Fibroblast of skin of left quadriceps (primary cell): ENCODE measurements around the gene FBXL13.

Experiments used
- DNase-seq, 2 experiments: peaks; one replicate each; pipeline ENCODE4 v3.0.0-alpha.2; 2013; ENCODE audit warnings: low read depth in 2 of 2

The FBXL13 gene

DNA sequence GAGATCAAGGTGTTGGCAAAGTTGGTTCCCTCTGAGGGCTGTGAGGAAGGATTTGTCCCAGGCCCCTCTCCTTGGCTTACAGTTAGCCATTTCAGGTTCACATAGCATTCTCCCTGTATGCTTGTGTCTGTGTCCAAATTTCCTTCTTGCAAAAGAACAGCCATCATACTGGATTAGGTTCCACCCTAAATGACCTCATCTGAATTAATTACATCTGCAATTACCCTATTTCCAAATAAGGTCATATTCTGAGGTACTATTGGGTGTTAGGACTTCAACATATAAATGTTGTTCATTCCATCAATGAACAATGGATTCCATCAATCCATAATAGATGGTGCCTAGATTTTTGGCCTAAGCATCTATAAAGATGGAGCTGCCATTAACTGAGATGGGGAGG lies 178.0 kb downstream of the FBXL13 start:
- no peak for DNase-seq

GRCh38 chr7:102895602-102896001 lies 179.0 kb downstream of the FBXL13 start:
- no peak for DNase-seq

DNA sequence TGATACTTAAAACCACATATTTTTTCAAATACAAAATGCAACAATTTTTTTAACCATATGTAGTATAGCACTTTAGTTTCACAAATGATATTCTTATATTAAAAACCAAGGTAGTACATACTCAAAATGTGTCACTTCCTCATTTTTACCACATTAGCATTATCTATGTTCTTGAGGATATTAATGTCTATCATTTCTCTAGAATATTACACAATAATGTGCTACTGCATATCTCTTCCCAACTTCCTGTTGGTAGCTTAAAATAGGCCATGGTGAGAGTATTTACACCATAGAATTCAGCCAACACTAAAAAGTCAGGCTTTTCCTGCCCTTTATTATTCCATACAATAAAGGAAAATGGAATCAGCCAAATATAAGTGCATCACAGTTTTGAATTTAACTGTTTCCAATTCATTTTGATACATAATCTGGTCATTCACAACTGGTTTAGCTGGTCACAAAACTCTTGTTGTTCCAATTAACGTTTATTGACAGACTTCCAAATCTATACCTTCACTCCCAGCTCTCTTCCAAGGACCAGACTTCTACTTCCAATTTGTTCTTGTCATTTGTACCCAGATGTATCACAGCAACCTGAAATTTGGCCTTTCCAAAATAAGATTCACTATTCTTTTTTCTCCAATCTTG lies 181.8 kb downstream of the FBXL13 start:
- DNase-seq = no peak

- peak; percentile 66 to 68 for DNase-seq
Observed at GRCh38 chr7:102891693-102892261, 182.8 kb downstream of the FBXL13 start.

- DNase-seq = no peak
Observed at GRCh38 chr7:102890971-102891692, 183.5 kb downstream of the FBXL13 start.

DNA sequence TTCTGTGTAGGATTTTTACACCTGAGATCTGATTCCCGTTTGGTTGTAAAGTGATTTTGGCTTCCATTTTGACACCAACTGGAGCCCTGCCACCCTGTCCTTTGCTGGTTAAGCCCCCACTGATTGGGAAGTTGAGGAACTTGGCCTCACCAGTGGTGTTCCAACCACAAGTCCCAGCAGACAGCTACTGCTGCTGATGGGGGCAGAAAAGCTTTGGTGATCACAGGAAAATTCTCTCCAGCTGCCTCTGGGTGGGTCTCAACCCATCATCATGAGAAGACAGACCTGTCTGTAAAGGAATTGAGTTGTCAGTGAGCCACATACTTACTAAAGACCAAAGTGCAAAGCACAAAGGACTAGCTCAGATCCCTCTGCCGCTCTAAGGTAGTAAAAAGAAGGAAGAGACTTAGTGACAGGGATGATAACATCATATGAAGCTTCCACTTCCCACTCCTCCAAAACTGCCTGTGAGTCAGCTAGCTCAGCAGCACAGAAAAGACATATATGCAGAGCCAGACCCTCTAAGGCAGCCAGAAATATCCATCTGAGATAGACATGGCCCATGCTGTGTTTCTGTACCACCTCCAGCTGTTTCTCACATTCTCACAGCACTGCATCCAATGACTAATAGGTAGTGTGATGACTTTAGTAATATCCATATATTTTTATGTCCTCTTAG lies 184.2 kb downstream of the FBXL13 start:
- peak; percentile 60 to 63 for DNase-seq

DNA sequence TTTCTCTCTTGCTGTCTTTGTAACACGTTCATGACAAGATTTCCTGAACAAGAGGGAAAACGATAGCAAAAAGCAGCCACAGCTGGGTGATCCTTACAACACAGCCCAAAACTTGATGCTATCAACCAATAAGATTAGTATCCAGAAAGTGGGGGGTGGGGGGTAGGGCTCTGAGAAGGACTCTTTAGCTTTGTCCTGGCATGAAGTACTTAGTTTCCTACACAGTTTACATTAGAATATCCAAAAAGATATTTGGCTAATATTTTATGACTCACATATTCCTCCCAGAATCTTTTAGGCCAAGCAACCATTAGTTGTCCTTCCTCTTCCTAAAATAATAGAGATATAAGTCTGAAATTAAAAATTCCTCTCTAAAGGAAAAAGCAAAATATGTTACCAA lies 184.7 kb downstream of the FBXL13 start:
- no peak for DNase-seq

- DNase-seq = no peak
Observed at GRCh38 chr7:102888561-102889233, 185.9 kb downstream of the FBXL13 start.

DNA sequence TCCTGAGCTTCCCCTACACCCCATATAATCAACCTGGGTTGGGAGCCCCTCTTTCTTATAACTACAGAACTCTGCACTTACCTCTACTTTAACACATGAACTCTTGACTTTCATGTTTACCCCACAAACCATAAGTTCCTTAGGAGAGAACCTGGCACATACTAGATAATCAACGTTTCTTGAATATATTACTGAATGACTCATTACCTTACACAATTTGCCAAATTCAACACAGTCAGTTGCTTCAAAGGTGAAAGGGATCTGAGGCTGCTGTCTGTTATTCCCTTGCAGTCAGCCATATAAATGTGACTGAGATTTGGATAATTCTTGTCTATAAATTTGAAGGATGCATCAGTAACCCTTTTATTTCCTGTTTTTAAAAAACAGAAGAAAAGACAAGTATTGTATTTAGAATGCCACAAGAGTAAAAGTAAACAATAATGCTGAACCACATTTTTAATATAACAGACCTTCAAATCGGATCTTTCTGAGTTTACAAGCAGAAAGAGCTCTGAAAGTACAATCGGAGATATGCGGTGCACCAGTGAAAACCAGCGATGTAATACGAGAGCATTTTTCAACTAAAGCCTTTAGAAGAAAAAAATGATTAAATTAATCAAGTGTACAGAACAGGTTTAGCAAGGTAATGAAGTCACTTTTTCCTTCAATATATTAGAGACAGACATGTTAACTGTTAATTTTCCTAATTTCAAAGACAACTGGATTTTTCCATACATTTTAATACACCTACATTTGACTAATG lies 191.3 kb downstream of the FBXL13 start:
- DNase-seq = no peak

- peak; percentile 96 to 97 for DNase-seq
Observed at GRCh38 chr7:102875700-102876295, 198.8 kb downstream of the FBXL13 start.

DNA sequence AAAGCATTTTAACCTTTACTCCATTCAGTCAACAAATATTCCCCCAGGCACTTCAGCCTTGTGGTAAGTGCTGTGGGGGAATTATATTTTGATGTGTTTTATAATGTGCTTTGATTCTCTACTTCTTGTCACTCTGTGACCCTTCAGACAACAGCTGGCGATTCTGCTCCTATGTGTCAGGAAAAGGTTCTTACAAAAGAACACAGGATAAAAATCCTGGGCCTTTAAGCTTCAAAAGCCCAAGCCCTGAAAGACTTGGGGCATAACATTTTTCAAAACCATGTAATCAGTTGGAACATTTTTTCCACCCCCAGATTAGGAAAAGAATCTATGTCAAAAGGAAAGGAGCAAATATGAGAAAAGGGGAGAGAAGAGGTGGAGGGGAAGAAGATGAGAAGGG lies 199.6 kb downstream of the FBXL13 start:
- no peak for DNase-seq

DNA sequence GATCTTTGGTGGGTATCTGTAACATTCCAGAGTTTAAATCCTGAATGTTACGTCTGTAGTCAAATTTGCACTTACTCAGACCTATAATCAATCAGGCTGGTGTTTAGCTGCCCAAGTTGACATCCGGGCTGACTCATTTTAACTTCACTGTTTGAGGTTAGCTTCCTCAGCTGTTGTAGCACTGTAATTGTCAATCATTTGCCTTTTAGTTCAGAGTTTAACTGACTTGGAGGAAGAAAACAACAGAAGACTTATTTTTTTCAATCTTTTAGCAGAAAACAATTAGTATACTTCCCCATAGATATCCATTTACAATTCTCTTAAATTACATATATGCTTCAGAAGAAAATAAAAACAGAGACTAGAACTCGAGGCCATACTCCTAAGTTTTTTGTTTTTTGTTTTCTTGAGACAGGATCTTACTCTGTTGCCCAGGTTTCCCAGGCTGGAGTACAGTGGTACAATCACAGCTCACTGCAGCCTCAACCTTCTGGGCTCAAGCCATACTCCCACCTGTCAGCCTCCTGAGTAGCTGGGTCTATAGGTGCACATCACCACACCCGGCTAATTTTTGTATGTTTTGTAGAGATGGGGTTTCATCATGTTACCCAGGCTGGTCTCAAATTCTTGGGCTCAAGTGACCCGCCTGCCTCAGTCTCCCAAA lies 200.3 kb downstream of the FBXL13 start:
- peak; percentile 56 to 66 for DNase-seq

DNA sequence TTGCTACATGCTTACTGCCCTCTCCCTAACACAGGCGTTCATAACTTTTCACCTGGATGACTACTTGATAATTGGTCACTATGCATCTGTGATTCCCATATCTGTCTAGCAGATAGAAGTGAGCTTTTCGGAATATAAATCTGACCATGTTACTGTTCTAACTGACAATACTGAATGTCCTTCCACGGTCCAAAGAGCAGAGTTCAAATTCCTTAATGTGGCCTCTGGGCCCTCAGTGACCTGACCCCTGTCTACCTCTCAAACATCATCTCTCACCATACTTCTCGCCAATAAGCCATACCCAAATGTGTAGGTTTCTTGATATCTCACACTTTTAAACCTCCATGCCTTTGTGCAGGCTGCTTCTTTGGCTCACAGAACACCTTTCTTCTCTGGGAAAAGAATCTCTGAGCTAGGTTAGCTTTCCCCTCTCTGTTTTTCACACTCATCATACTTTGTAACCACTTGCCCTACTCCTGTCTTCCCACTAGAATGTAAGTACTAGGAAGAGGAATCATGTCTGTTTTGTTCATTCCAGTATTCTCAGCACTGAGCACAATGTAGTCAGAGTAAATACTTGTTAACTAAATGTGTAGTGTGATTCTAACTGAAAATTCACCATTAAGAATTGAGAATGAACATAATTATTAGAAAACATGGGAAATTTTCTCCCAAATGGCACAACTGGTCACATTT lies 201.0 kb downstream of the FBXL13 start:
- no peak for DNase-seq

DNA sequence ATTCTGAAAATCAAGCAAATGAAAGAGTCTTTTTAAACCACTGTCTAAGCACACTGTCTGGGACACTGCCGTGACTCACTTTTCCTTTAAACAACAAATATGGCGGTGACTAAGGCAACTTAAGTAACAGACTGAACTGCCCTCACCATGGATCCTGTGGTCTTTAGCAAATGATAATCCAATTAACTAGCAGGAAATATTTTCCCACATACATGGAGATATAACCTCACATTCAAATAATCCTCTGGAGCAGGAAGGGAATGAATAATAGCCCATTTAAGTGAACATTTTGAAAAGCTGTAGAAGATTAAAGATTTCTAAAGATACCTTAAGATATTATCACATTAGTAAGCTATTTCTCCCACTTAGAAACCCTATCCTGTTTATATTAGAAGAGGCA lies 202.1 kb downstream of the FBXL13 start:
- peak; percentile 73 to 75 for DNase-seq

DNA sequence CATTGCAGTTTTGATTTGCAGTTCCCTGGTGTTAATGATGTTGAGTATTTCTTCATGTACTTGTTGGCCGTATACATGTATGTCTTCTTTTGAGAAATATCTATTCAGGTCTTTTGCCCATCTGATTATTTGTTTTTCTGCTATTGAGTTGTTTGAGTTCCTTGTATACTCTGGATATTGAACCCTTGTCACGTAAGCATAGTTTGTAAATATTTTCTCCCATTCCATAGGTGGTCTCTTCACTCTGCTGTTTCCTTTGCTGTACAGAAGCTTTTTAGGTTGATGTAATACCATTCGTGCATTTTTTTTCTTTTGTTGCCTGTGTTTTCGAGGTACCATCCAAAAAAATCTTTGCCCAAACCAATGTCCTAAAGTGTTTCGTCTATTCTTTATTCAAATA lies 205.4 kb downstream of the FBXL13 start:
- no peak for DNase-seq

GRCh38 chr7:102866535-102867215 lies 207.9 kb downstream of the FBXL13 start:
- no peak for DNase-seq

DNA sequence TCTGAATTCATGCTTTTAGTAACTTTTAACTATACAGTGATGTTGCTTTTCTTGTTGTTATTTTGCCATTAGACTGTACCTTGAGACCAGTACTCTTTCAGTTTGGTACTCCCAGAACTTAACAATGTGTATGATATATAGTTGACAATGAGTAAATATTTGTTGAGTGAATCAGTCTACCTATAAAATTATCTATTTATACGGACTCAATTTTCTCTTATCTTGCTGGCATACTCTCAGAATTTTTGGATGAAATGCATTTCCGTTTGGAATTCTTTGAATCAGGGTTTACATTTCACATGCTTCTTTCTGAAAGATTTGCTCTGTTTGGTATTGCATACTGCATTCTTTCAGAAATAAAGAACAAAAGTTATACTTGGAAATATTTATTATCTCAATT lies 209.6 kb downstream of the FBXL13 start:
- DNase-seq = no peak

DNA sequence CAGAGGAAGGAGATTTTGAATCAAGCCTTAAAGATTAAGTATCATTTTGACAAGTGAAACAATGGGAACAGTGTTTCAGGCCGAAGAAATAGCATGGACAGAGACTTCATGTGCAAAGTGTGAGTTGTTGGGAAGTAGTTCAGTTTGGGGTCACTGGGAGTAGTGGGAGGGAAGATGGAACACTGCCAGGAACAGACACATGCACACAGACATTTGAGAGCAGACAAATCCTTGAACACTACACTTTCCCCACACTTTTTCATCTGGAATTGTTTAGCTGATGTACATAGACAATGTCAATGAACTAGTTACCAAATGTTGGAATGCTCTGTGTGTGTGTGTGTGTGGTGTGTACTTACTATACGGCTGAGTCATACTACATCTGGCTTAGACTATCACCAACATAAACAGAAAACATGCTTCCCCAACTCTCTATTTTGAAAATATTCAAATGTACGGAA lies 214.2 kb downstream of the FBXL13 start:
- DNase-seq = peak; percentile 97

GRCh38 chr7:102859799-102860125 lies 214.8 kb downstream of the FBXL13 start:
- no peak for DNase-seq
